Articular chondrocyte of knee joint (primary cell): ENCODE data around the gene POU5F2. TPM values are rescaled to one million over a fixed set of nuclear protein-coding genes. Genes with fewer than 3 reads are reported as not detected.

Experiments used
- total RNA-seq: library from RNA; depleted of rRNA; stranded (reverse); fragments of >200 nt; gene quantifications from 2 replicates; pipeline ENCODE4 v1.2.3, GENCODE V29; 2012

POU5F2 gene, protein sequence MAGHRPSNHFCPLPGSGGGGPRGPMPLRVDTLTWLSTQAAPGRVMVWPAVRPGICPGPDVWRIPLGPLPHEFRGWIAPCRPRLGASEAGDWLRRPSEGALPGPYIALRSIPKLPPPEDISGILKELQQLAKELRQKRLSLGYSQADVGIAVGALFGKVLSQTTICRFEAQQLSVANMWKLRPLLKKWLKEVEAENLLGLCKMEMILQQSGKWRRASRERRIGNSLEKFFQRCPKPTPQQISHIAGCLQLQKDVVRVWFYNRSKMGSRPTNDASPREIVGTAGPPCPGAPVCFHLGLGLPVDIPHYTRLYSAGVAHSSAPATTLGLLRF
- total RNA-seq, result 4.3 and 4.9 TPM in 2 replicates

DNA sequence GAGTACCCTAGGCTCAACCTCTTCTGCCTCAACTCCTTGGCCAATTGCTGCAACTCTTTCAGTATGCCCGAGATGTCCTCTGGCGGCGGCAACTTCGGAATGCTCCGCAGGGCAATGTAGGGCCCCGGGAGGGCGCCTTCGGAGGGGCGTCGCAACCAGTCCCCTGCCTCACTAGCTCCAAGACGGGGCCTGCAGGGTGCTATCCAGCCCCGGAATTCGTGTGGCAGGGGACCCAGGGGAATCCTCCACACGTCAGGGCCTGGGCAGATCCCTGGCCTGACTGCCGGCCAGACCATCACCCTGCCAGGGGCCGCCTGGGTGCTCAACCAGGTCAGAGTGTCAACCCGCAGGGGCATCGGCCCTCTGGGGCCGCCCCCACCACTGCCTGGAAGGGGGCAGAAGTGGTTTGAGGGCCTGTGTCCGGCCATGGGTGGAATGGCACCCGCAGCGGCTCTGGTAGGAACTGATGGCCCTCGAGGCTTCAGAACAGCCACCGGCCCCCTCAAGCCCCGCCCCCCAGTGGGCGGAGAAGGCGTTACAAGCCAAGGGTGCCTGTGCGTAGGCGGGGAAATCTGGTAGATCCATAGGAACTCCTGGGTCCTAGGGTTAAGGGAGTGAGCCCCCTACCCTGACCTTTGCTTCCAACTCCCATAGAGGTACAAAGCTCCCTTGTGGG is at the start of gene POU5F2:
Gene POU5F2, minus strand, starts transcription at position 465 of the 676 bp plus-strand sequence. Its CDS starts 37 bp downstream, at position 428.

Other genes with a start within 250 kb of the POU5F2 start
- gene NR2F1-AS1, start 160.4 kb downstream of the POU5F2 start, total RNA-seq, result 4.9 and 5.4 TPM in 2 replicates
- 0.76 and 1.2 TPM in 2 replicates for gene NR2F1, start 158.4 kb downstream of the POU5F2 start, total RNA-seq